ENCODE results near the gene NADK2. TPM values are rescaled to one million over a fixed set of nuclear protein-coding genes. Genes with fewer than 3 reads are reported as not detected.

The NADK2 gene
- total RNA-seq, 1 donor from 2014 or later = 68.2 TPM

DNA sequence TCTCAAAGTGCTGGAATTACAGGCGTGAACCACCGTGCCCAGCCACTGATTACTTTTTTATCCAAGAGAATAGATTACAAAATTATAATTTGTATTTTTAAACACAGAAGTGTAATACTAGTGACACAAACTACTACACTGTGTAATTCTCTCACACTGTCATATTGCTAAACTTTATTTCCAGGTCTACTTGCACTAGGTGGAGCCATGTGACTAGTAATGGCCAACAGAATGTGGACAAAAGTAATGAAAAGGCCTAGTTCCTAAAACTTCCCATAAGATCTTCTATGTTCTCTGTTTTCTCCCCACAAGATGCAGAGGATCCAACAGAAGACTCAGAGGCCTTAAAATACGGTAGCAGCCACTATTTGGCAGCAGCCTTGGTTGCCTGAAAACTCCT is 27.3 kb downstream of the NADK2 start:
- Histone ChIP-seq H3K27me3 (no peaks in the 10 kb centered on the region), H3K9ac (no peak overlapping the region), H3K36me3 (peaks cover 10% of the 10 kb centered on the region), H3K79me2 (ENCODE audit: low read depth) (no peaks in the 10 kb centered on the region), H4K20me1 (ENCODE audit: low read depth) (no peaks in the 10 kb centered on the region), H3K4me3 (no peak overlapping the region), H3K9me3 (ENCODE audit: low read depth) (no peaks in the 10 kb centered on the region), H3F3A (ENCODE audit: low read depth) (no peaks in the 10 kb centered on the region), H3K27ac (no peak overlapping the region), H2AFZ (replicated peaks) (no peak overlapping the region), H3K4me2 (no peak overlapping the region), H3K4me1 (no peaks in the 10 kb centered on the region)
- Mint-ChIP-seq H3K9me3 (no peaks in the 10 kb centered on the region), H3K4me3 (no peak overlapping the region), H3K36me3 (peaks cover 12% of the 10 kb centered on the region), H3K4me1 (no peaks in the 10 kb centered on the region), H3K27me3 (ENCODE audit: insufficient read depth, low read depth) (no peaks in the 10 kb centered on the region), H3K27ac (no peak overlapping the region)
- TF ChIP-seq EZH2 (IDR thresholded peaks at IDR 0.05) = no peak
- TF ChIP-seq, protein P1, sequence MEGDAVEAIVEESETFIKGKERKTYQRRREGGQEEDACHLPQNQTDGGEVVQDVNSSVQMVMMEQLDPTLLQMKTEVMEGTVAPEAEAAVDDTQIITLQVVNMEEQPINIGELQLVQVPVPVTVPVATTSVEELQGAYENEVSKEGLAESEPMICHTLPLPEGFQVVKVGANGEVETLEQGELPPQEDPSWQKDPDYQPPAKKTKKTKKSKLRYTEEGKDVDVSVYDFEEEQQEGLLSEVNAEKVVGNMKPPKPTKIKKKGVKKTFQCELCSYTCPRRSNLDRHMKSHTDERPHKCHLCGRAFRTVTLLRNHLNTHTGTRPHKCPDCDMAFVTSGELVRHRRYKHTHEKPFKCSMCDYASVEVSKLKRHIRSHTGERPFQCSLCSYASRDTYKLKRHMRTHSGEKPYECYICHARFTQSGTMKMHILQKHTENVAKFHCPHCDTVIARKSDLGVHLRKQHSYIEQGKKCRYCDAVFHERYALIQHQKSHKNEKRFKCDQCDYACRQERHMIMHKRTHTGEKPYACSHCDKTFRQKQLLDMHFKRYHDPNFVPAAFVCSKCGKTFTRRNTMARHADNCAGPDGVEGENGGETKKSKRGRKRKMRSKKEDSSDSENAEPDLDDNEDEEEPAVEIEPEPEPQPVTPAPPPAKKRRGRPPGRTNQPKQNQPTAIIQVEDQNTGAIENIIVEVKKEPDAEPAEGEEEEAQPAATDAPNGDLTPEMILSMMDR (IDR thresholded peaks at IDR 0.05) = peak; percentile 24
- no peak for DNase-seq (ENCODE audit: low spot score)

DNA sequence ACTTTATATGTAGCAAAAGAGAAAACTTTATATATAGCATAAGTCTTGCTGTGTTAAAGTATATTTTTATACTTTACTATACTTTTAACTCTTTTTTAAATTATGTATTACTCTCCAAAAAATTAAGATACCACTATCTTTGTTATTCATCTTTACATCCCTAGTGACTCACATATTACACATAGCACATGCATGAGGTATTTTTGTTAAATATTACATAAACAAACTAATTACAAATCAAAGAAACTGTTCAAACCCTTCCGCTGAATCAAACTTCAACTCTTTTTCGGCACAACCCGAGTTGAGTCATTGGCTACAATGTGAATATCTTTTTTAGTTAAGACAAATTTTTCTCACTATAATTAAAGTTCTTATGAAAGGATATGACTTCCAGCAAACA is 32.1 kb downstream of the NADK2 start:
- Histone ChIP-seq H3K4me1 (no peaks in the 10 kb centered on the region), H3K4me2 (no peak overlapping the region), H3K9me3 (ENCODE audit: low read depth) (no peaks in the 10 kb centered on the region), H3K4me3 (no peak overlapping the region), H3K79me2 (ENCODE audit: low read depth) (no peaks in the 10 kb centered on the region), H3K27ac (no peak overlapping the region), H2AFZ (replicated peaks) (no peak overlapping the region), H4K20me1 (ENCODE audit: low read depth) (no peaks in the 10 kb centered on the region), H3K36me3 (peaks cover 9% of the 10 kb centered on the region), H3K9ac (no peak overlapping the region), H3K27me3 (no peaks in the 10 kb centered on the region), H3F3A (ENCODE audit: low read depth) (no peaks in the 10 kb centered on the region)
- Mint-ChIP-seq H3K4me3 (no peak overlapping the region), H3K36me3 (peaks cover 20% of the 10 kb centered on the region), H3K4me1 (no peaks in the 10 kb centered on the region), H3K9me3 (no peaks in the 10 kb centered on the region), H3K27ac (no peak overlapping the region), H3K27me3 (ENCODE audit: insufficient read depth, low read depth) (no peaks in the 10 kb centered on the region)
- TF ChIP-seq, protein P1 (IDR thresholded peaks at IDR 0.05) = no peak
- no peak for TF ChIP-seq EZH2 (IDR thresholded peaks at IDR 0.05)
- DNase-seq (ENCODE audit: low spot score) = no peak

DNA sequence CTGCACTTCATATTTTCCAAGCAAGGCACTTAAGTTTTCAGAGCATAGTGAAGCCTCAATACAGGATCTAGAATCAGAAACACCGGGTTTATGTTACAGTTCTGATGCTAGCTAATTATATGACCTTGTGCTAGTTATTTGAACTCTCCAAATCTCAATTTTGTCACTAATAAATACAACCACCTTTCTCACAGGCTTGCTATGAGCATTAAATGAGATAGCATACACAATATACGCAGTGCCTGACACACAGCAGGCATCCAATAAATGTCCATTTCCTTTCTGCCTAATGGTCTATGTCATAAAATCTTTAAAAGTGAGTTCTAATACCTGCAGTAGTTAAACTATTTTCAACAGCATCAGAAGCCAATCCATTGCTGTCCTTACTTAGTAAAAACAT is 32.9 kb downstream of the NADK2 start:
- Mint-ChIP-seq H3K4me3 (no peak overlapping the region), H3K4me1 (no peaks in the 10 kb centered on the region), H3K27me3 (ENCODE audit: insufficient read depth, low read depth) (no peaks in the 10 kb centered on the region), H3K36me3 (peaks cover 18% of the 10 kb centered on the region), H3K9me3 (no peaks in the 10 kb centered on the region), H3K27ac (no peak overlapping the region)
- Histone ChIP-seq H3F3A (ENCODE audit: low read depth) (no peaks in the 10 kb centered on the region), H3K4me3 (no peak overlapping the region), H3K4me1 (no peaks in the 10 kb centered on the region), H3K9ac (no peak overlapping the region), H4K20me1 (ENCODE audit: low read depth) (no peaks in the 10 kb centered on the region), H3K36me3 (peaks cover 9% of the 10 kb centered on the region), H3K79me2 (ENCODE audit: low read depth) (no peaks in the 10 kb centered on the region), H3K27ac (no peak overlapping the region), H3K9me3 (ENCODE audit: low read depth) (no peaks in the 10 kb centered on the region), H3K4me2 (no peak overlapping the region), H3K27me3 (no peaks in the 10 kb centered on the region), H2AFZ (replicated peaks) (no peak overlapping the region)
- no peak for DNase-seq (ENCODE audit: low spot score)
- TF ChIP-seq EZH2 (IDR thresholded peaks at IDR 0.05) (no peak), EZH2phosphoT487 (IDR thresholded peaks at IDR 0.05) (no peak)
- TF ChIP-seq, protein P1 (IDR thresholded peaks at IDR 0.05) = no peak

DNA sequence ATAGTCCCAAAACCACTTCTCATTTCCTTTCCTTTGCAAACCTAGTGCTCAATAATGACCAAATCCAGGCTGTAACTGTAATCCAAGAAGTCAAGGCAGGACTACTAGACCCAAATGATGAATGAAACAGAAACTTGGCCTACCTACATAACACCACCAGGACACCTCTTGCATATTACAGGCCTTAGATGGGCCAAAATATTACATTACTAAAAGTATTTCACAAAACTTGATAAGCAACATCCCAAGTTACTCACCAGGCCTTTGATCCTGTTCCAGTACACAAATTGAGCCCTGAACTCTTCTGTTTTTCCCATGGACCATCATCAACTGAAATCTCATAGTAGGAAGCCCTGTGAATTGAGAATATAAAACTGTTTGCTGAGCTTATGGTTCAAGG is 34.8 kb downstream of the NADK2 start:
- Mint-ChIP-seq H3K4me1 (peaks cover 5% of the 10 kb centered on the region), H3K4me3 (no peak overlapping the region), H3K27me3 (ENCODE audit: insufficient read depth, low read depth) (no peaks in the 10 kb centered on the region), H3K27ac (no peak overlapping the region), H3K36me3 (peaks cover 20% of the 10 kb centered on the region), H3K9me3 (no peaks in the 10 kb centered on the region)
- H2AFZ ChIP-seq (replicated peaks) = no peak overlapping the region
- H3K27ac ChIP-seq = no peak overlapping the region
- peaks cover 5% of the 10 kb centered on the region for H3K36me3 ChIP-seq
- no peaks in the 10 kb centered on the region for H3K4me1 ChIP-seq
- no peaks in the 10 kb centered on the region for H3K79me2 ChIP-seq (ENCODE audit: low read depth)
- no peak overlapping the region for H3K4me3 ChIP-seq
- no peaks in the 10 kb centered on the region for H4K20me1 ChIP-seq (ENCODE audit: low read depth)
- H3K4me2 ChIP-seq = no peak overlapping the region
- no peaks in the 10 kb centered on the region for H3F3A ChIP-seq (ENCODE audit: low read depth)
- H3K9me3 ChIP-seq (ENCODE audit: low read depth) = no peaks in the 10 kb centered on the region
- H3K27me3 ChIP-seq = no peaks in the 10 kb centered on the region
- TF ChIP-seq, protein P1 (IDR thresholded peaks at IDR 0.05) = no peak
- TF ChIP-seq EZH2phosphoT487 (IDR thresholded peaks at IDR 0.05) (no peak), EZH2 (IDR thresholded peaks at IDR 0.05) (no peak)
- no peak overlapping the region for H3K9ac ChIP-seq
- no peak for DNase-seq (ENCODE audit: low spot score)

Measured in neural progenitor cell (in vitro differentiated cells).